Measurements from ENCODE around the gene RASGRP4. TPM values are rescaled to one million over a fixed set of nuclear protein-coding genes. Genes with fewer than 3 reads are reported as not detected.

RASGRP4 gene
- total and polyA plus RNA-seq, 10 of the 15 experiments (the other 5 are each of a cell fraction or from before 2014, with no cell fraction given) = 0.24 to 7.4 (median 3.3) TPM

DNA sequence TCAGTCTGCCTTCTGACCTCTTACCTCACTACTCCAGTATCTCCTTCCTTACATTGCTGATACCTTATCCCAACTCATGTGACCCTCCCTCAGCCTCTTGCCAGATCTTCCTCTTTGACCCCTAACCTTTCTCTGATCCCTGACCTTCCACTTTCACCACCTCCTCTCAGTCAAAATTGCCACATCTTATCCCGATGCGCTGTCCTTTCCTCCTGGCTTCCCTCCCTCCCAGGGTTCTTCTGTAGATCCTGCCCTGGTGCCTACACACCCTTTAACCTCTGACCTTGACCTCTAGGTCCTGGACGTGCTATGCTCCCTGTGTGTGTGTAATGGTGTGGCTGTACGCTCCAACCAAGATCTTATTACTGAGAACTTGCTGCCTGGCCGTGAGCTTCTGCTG, 31.2 kb upstream of the RASGRP4 start (continued):
- TF ChIP-seq NKRF (conservative IDR thresholded peaks at IDR 0.05) (no peak), JUNB (IDR thresholded peaks at IDR 0.05) (no peak), NR2F1 (conservative IDR thresholded peaks at IDR 0.05) (no peak), PML (IDR thresholded peaks at IDR 0.05; ENCODE audit: low read length) (no peak), POU2F2 (IDR thresholded peaks at IDR 0.05; ENCODE audit: borderline replicate concordance, low read depth, low read length) (no peak), MTA3 (IDR thresholded peaks at IDR 0.05; ENCODE audit: borderline replicate concordance, low read length) (no peak), HDAC6 (IDR thresholded peaks at IDR 0.05; ENCODE audit: unreplicated experiment) (no peak), KLF5 (IDR thresholded peaks at IDR 0.05; ENCODE audit: partially characterized antibody) (no peak), RFX5 (IDR thresholded peaks at IDR 0.05; ENCODE audit: low read depth, low read length) (no peak), CHD2 (IDR thresholded peaks at IDR 0.05; ENCODE audit: borderline replicate concordance, low read depth, low read length) (no peak), ZSCAN29 (IDR thresholded peaks at IDR 0.05) (no peak), HCFC1 (IDR thresholded peaks at IDR 0.05; ENCODE audit: low read length) (no peak), SIN3A (IDR thresholded peaks at IDR 0.05; ENCODE audit: low read depth, low read length) (no peak)
- TF ChIP-seq, protein P1, sequence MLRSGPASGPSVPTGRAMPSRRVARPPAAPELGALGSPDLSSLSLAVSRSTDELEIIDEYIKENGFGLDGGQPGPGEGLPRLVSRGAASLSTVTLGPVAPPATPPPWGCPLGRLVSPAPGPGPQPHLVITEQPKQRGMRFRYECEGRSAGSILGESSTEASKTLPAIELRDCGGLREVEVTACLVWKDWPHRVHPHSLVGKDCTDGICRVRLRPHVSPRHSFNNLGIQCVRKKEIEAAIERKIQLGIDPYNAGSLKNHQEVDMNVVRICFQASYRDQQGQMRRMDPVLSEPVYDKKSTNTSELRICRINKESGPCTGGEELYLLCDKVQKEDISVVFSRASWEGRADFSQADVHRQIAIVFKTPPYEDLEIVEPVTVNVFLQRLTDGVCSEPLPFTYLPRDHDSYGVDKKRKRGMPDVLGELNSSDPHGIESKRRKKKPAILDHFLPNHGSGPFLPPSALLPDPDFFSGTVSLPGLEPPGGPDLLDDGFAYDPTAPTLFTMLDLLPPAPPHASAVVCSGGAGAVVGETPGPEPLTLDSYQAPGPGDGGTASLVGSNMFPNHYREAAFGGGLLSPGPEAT (IDR thresholded peaks at IDR 0.05; ENCODE audit: low read depth) = no peak

Measured in GM12878 (cell line).